Activated T-cell treated with anti-CD3 and anti-CD28 coated beads, Interleukin-2, amount 50 U/mL, for 4 hours (primary cell): ENCODE data around the gene BAHD1. TPM values are rescaled to one million over a fixed set of nuclear protein-coding genes. Genes with fewer than 3 reads are reported as not detected.

ENCODE experiments used
- ATAC-seq, 2 donors: fragments of 200-7000 bp; cut with Tn5 transposase; one replicate each; pipeline ENCODE4 v1.10.0; 2021
- DNase-seq: peaks from one replicate; pipeline ENCODE4 v3.0.0-alpha.2; 2020
- H3K27me3 Mint-ChIP-seq: one replicate; pipeline ENCODE4 v1.8.0; 2021; ENCODE audit warnings: low read depth, mixed read lengths
- H3K36me3 Mint-ChIP-seq: one replicate; pipeline ENCODE4 v1.8.0; 2022; ENCODE audit warnings: mixed read lengths; ENCODE audit not compliant: insufficient read depth
- H3K4me1 Mint-ChIP-seq: one replicate; pipeline ENCODE4 v1.8.0; 2021; ENCODE audit warnings: low read depth, mixed read lengths
- H3K4me3 Mint-ChIP-seq: one replicate; pipeline ENCODE4 v1.8.0; 2021; ENCODE audit warnings: mild to moderate bottlenecking, moderate library complexity, mixed read lengths
- H3K9me3 Mint-ChIP-seq: one replicate; pipeline ENCODE4 v1.8.0; 2021; ENCODE audit warnings: mixed read lengths
- total RNA-seq, 3 donors: library from RNA; stranded (reverse); gene quantifications; one replicate each; pipeline ENCODE4 v1.2.1, GENCODE V29; 2021

BAHD1 gene
- total RNA-seq, 3 donors from 2014 or later: 28.0 to 31.6 (median 31.5) TPM

DNA sequence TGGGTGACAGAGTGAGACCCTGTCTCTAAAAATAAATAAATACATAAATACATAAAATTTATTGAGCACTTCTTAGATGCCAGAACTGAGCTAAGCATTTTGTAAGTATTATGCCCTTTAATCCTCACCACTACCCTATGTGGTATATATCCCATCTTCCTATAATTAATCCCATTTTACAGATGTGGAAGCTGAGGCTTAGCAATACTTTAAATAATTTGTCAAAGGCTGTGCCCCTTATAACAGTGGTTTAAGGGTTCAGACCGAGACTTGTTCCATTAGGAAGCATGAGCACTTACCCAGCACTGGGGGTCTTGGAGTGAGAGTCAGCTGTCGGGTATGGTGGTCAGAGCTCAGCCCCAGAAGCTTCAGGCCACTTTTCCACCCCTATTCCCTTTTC is 22.5 kb downstream of the BAHD1 start:
- no peak for ATAC-seq

DNA sequence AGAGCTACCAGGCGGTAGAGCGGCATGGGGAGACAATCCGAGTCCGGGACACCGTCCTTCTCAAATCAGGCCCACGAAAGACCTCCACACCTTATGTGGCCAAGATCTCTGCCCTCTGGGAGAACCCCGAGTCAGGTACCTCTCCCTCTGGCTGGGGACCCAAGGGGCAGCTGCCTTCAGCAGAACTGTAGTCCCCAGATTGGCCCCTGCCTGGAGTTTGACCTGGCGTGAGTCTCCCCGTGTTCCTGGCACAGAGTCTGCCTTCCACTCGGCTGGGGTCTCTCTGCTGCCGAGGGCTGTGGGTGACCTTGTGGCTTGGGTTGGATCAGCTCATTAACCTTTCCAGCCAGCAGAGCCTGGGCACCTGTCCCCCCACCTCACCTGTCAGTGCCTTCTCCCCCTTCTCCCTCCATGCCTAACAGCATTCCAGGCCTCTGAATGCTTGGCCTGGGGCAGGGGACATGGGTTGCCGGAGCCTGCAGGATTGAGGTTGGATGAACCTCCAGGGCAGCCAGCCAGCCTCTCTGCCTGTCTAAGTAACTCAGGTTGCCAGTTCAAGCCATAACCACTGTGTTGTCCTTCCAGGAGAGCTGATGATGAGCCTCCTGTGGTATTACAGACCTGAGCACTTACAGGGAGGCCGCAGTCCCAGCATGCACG is 23.3 kb downstream of the BAHD1 start:
- Mint-ChIP-seq H3K36me3 (peaks cover 15% of the 10 kb centered on the region), H3K4me3 (no peak overlapping the region), H3K9me3 (no peaks in the 10 kb centered on the region), H3K27me3 (no peaks in the 10 kb centered on the region), H3K4me1 (peaks cover 10% of the 10 kb centered on the region)
- DNase-seq (no peak), ATAC-seq (no peak)

More for the DNA sequence above, 22.5 kb downstream of the BAHD1 start:
- no peak for DNase-seq
- H3K4me1 Mint-ChIP-seq: peaks cover 10% of the 10 kb centered on the region
- H3K4me3 Mint-ChIP-seq: no peak overlapping the region
- peaks cover 15% of the 10 kb centered on the region for H3K36me3 Mint-ChIP-seq
- H3K9me3 Mint-ChIP-seq: no peaks in the 10 kb centered on the region
- no peaks in the 10 kb centered on the region for H3K27me3 Mint-ChIP-seq

DNA sequence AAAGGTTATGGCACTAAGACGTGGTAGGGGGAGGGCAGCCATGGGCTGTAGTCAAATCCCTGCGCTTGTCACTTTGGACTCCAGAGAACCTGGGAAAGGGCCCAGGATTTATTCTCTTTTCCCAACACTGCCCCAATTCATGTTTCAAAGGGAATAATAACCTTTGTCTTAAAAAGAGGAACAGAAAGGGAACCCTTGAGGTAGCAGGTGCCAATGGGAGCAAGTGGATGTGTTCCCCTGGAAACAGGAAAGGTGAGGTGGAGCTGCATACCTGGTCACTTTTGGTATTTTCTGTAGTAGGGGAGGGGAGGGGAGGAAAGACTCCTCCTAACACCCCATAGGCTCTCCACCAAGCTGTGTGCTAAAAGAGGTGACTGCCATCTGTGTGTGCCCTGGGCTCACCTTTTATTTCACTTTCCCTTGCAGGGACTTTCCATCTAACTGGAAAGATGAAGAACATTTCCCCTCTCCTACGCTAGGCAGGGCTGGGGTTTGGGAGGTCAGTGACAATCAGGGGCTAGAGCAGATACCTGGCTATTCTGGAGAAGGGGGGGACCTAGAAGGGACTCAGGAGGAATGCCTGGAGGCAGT is 23.9 kb downstream of the BAHD1 start:
- ATAC-seq (no peak), DNase-seq (no peak)
- Mint-ChIP-seq H3K4me1 (peaks cover 11% of the 10 kb centered on the region), H3K4me3 (no peak overlapping the region), H3K36me3 (peaks cover 15% of the 10 kb centered on the region), H3K27me3 (no peaks in the 10 kb centered on the region), H3K9me3 (no peaks in the 10 kb centered on the region)

DNA sequence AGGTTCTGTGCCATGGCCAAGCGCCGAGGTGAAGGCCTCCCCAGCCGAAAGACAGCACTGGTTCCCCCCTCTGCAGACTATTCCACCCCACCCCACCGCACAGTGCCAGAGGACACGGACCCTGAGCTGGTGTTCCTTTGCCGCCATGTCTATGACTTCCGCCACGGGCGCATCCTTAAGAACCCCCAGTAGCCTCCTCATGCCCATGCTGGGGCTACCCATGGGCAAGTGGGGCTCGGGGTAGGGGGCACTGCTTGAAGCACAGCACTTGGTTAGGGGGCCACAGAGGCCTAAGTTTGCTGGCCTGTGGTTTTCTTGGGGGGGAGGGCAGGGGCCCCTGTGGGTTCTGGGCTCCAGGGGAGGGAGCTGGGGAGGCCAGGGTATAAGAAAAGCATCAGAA is 25.2 kb downstream of the BAHD1 start:
- H3K4me1 Mint-ChIP-seq: peaks cover 16% of the 10 kb centered on the region
- ATAC-seq: no peak
- H3K9me3 Mint-ChIP-seq: no peaks in the 10 kb centered on the region
- no peaks in the 10 kb centered on the region for H3K27me3 Mint-ChIP-seq
- no peak for DNase-seq
- H3K4me3 Mint-ChIP-seq: no peak overlapping the region
- H3K36me3 Mint-ChIP-seq: peaks cover 15% of the 10 kb centered on the region

DNA sequence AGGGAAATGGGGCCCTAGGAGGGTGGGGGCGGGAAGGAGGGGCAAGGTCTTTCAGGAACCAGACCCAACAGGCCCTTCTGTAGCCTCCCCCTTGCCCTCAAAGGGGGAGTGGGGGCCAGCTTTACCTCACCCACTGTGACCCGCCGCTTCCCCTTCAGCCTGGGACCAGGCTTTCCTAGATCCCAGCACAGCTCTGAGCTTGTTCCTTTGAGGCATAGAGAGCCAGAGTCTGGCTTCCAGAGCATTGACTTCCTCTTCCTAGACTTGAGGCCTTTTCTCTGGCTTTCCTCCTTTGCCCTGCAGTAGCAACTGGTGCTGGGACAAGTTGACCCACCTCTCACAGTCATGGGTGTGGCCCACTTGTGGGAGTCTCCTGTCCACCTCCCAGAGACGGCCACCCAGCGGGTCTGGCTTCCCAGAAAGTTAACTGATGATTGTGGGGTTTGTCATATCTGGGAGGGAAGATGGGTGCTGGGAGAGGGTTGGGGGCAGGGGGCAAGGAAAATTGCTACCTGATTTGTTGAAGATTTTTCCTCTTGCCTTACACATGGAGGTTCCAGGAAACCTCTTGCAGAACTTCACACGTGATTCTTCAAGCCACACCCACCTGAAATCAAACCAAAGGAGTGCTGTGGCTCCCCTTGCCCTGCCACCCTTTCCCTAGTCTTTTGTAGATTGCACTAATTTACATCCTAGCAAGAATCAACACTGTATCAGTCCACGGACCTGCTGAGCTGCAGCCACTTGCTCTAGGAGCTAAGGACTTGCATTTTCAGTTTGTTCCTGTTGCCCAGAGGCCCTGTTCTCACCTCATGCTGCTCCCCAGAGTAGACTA is 25.9 kb downstream of the BAHD1 start:
- H3K4me1 Mint-ChIP-seq: peaks cover 18% of the 10 kb centered on the region
- no peak for DNase-seq
- no peaks in the 10 kb centered on the region for H3K27me3 Mint-ChIP-seq
- ATAC-seq: no peak
- H3K4me3 Mint-ChIP-seq: no peak overlapping the region
- H3K9me3 Mint-ChIP-seq: no peaks in the 10 kb centered on the region
- H3K36me3 Mint-ChIP-seq: peaks cover 15% of the 10 kb centered on the region

DNA sequence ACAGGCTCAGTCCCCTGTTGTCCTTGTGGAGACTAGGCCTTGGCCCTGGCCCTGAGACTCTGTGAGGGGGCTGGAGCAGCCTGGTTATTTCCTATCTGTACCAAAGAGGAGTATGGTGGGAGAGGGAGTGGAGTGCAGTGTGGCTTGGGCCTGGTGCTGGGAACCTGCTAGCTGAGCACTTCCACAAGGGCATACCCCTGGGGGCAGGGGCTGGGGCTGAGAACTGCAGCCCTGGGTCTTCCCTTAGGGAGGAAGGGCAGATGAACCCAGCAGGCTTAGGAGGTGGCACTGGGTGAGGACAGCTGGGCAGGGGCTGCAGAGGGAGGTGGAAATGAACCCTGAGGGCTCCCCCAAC is 26.5 kb downstream of the BAHD1 start:
- peaks cover 24% of the 10 kb centered on the region for H3K4me1 Mint-ChIP-seq
- no peaks in the 10 kb centered on the region for H3K9me3 Mint-ChIP-seq
- H3K36me3 Mint-ChIP-seq: peaks cover 15% of the 10 kb centered on the region
- no peak overlapping the region for H3K4me3 Mint-ChIP-seq
- ATAC-seq (no peak), DNase-seq (no peak)
- no peaks in the 10 kb centered on the region for H3K27me3 Mint-ChIP-seq

DNA sequence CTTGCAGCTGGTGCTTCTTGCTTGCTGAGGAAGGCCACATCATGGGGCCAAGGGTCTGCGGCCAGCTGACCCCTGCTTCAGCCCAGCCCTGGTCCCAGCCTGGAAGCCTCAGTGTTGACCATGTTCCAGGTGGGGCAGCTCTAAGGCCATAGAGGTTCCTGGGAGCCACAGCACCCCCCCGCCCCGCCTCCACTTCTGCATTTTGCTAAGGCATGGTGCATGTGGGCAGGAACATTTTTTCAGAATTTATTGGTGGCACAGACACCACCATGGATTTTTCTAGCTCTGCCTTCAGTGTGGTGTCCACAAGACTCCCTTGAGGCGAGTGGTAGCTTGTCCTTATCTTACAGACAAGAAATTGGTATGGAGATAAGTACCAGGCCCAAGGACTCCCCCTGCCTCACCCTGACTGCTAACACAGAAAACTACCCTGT is 28.2 kb downstream of the BAHD1 start:
- H3K36me3 Mint-ChIP-seq: peaks cover 12% of the 10 kb centered on the region
- DNase-seq: no peak
- ATAC-seq: no peak
- no peak overlapping the region for H3K4me3 Mint-ChIP-seq
- H3K27me3 Mint-ChIP-seq: no peaks in the 10 kb centered on the region
- H3K9me3 Mint-ChIP-seq: no peaks in the 10 kb centered on the region
- peaks cover 32% of the 10 kb centered on the region for H3K4me1 Mint-ChIP-seq

DNA sequence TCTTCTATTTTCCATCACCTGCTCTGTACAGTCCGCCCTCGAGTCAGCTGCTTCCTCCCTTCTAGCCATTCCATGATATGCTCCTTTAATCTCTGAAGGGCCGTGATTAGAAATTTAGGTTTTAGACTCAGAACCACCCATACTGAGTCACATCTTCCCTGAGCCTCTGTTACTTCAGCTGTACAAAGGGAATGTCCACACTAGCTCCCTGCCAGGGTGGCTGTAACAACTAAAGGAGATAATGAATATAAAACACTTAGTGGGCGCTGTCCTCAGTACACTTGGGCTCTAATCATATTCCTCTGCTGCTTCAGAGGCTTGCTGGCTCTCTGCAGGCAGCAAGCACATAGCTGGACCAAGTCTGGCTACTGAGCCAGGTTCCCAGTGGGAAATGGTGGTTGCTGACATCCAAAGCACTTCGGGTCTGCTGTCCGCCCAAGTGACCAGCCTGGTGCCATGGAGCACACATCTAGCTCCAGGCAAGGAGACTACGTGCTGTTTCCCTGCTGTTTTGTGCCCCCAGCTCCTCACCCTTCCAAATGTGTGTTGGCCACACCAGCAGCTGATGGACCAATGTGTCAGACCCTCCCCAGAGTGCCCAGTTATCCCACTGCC is 29.1 kb downstream of the BAHD1 start:
- H3K36me3 Mint-ChIP-seq: peaks cover 9% of the 10 kb centered on the region
- H3K9me3 Mint-ChIP-seq: no peaks in the 10 kb centered on the region
- H3K4me1 Mint-ChIP-seq: peaks cover 32% of the 10 kb centered on the region
- DNase-seq (no peak), ATAC-seq (no peak)
- peak overlapping the region; percentile 52 for H3K4me3 Mint-ChIP-seq
- no peaks in the 10 kb centered on the region for H3K27me3 Mint-ChIP-seq

DNA sequence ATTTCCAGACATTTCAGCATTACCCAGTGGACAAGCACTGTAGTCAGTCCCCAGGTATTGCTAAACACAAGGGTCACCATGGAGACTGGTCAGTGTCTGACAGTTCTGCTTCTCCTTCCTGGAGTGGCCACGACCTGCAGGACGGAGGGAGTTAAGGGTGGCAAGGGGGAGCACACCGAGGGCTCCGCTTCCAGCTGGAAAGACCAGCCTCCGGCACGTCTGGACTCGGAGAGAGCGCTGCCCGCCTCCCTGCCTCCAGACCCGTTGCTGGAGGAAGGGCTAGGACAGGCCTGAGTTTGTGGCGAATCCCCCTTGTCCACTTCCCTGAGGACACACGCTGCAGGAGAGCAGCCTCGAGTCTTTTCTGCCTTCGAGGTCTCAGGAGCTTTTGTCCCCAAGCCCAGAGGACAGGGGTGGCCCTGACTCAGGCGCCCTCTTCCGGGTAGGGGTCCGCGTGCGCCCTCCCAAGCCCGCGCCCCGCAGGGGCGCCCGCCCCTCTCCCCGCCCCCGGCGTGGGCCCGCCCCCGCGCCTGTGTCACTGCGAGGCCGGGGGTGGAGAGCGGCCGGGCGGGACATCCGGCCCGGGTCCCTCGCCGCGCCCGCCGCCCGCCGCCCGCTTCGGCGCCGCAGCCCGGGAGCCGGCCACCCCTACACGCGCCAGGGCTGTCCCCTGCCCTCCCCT is 29.8 kb downstream of the BAHD1 start, which contains the start of gene CHST14:
TSS of gene CHST14 (plus strand) at position 562 of the 682 bp plus-strand sequence. CDS start 230 bp downstream, outside the sequence.
- H3K4me1 Mint-ChIP-seq: peaks cover 29% of the 10 kb centered on the region
- ATAC-seq: peak; percentile 67 to 78

DNA sequence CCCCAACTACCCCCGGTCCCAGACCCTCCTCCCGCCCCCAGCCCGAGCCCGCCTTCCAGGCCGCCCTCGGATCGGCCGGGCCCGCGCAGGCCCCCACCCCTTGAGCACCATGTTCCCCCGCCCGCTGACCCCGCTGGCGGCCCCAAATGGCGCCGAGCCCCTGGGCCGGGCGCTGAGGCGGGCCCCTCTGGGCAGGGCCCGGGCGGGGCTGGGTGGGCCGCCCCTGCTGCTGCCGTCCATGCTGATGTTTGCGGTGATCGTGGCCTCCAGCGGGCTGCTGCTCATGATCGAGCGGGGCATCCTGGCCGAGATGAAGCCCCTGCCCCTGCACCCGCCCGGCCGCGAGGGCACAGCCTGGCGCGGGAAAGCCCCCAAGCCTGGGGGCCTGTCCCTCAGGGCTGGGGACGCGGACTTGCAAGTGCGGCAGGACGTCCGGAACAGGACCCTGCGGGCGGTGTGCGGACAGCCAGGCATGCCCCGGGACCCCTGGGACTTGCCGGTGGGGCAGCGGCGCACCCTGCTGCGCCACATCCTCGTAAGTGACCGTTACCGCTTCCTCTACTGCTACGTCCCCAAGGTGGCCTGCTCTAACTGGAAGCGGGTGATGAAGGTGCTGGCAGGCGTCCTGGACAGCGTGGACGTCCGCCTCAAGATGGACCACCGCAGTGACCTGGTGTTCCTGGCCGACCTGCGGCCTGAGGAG is 30.5 kb downstream of the BAHD1 start:
- Mint-ChIP-seq H3K27me3 (no peaks in the 10 kb centered on the region), H3K36me3 (peaks cover 5% of the 10 kb centered on the region), H3K4me1 (peaks cover 29% of the 10 kb centered on the region), H3K4me3 (peak overlapping the region; percentile 84), H3K9me3 (no peaks in the 10 kb centered on the region)
- ATAC-seq: peak; percentile 51 to 59
- DNase-seq: no peak

More for the DNA sequence above, 29.8 kb downstream of the BAHD1 start, which contains the start of gene CHST14:
- Mint-ChIP-seq H3K4me3 (peak within 1 kb of the TSS; percentile 84), H3K9me3 (no peaks in the 10 kb centered on the region), H3K27me3 (no peaks in the 10 kb centered on the region), H3K36me3 (peaks cover 5% of the 10 kb centered on the region)
- peak; percentile 53 for DNase-seq

DNA sequence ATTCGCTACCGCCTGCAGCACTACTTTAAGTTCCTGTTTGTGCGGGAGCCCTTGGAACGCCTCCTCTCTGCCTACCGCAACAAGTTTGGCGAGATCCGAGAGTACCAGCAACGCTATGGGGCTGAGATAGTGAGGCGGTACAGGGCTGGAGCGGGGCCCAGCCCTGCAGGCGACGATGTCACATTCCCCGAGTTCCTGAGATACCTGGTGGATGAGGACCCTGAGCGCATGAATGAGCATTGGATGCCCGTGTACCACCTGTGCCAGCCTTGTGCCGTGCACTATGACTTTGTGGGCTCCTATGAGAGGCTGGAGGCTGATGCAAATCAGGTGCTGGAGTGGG is 31.0 kb downstream of the BAHD1 start:
- ATAC-seq (peak; percentile 44 to 46), DNase-seq (no peak)
- peaks cover 26% of the 10 kb centered on the region for H3K4me1 Mint-ChIP-seq
- peaks cover 2% of the 10 kb centered on the region for H3K36me3 Mint-ChIP-seq
- H3K27me3 Mint-ChIP-seq: no peaks in the 10 kb centered on the region
- no peaks in the 10 kb centered on the region for H3K9me3 Mint-ChIP-seq
- H3K4me3 Mint-ChIP-seq: peak overlapping the region; percentile 84

DNA sequence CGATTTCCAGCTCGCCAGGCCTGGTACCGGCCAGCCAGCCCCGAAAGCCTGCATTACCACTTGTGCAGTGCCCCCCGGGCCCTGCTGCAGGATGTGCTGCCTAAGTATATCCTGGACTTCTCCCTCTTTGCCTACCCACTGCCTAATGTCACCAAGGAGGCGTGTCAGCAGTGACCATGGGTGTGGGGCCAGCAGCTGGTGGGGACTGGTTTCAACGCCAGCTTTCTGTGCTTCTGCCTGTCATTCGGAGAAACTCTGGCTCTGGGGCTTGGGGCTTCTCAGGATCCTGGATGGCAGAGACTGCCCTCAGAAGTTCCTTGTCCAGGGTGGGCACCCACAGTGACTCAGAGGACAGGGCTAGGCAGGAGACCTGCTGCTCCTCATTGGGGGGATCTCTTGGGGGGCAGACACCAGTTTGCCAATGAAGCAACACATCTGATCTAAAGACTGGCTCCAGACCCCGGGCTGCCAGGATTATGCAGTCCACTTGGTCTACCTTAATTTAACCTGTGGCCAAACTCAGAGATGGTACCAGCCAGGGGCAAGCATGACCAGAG is 31.5 kb downstream of the BAHD1 start:
- DNase-seq (no peak), ATAC-seq (no peak)
- Mint-ChIP-seq H3K9me3 (no peaks in the 10 kb centered on the region), H3K4me3 (peak overlapping the region; percentile 84), H3K27me3 (no peaks in the 10 kb centered on the region), H3K4me1 (peaks cover 24% of the 10 kb centered on the region), H3K36me3 (no peaks in the 10 kb centered on the region)

DNA sequence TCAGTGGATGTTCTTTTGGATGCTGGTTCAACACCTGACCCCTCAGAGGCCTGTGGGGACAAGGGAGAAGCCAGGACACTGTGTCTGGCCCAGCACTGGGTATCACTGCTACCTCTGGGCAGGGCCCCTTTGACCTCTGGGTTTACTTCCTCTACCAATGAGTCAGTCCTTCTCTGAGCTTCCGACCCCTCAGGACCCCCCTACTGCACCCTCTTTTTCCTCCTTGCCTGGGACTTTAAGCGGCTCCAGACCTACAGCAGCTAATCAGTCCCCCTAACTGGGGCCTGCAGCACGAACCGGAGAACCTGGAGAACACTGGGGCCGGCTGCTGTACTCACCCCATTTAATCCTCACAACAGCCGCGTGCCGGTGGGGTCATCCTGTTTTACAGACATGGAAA is 33.8 kb downstream of the BAHD1 start:
- no peaks in the 10 kb centered on the region for H3K36me3 Mint-ChIP-seq
- ATAC-seq (no peak), DNase-seq (no peak)
- no peaks in the 10 kb centered on the region for H3K9me3 Mint-ChIP-seq
- H3K27me3 Mint-ChIP-seq: peaks cover 2% of the 10 kb centered on the region
- peaks cover 22% of the 10 kb centered on the region for H3K4me1 Mint-ChIP-seq
- no peak overlapping the region for H3K4me3 Mint-ChIP-seq
